HepG2 (cell line): Measurements from ENCODE around the gene TRABD. TPM values are rescaled to one million over a fixed set of nuclear protein-coding genes. Genes with fewer than 3 reads are reported as not detected.

ENCODE experiments used
- ARID5B ChIP-seq: IDR thresholded peaks from 2 replicates; pipeline ENCODE4 v1.4.0; 2020; ENCODE audit warnings: mild to moderate bottlenecking, missing genetic modification reagents
- BCL6 ChIP-seq: IDR thresholded peaks from 2 replicates; pipeline ENCODE4 v1.6.1; 2016; ENCODE audit warnings: missing genetic modification reagents, missing compliant biosample characterization
- BHLHE40 ChIP-seq: IDR thresholded peaks from 2 replicates; pipeline ENCODE4 v1.6.1; 2011; ENCODE audit warnings: low read length, improper control_type of control experiment
- DNMT1 ChIP-seq: sonication (generic); formaldehyde crosslinking; IDR thresholded peaks from 2 replicates; pipeline ENCODE4 v1.5.1; 2020; ENCODE audit warnings: mild to moderate bottlenecking, missing genetic modification reagents
- EP300 ChIP-seq, 3 experiments: sonication (generic) in 1 of 3; formaldehyde crosslinking in 1 of 3; IDR thresholded peaks; 2 replicates each; pipeline versions ENCODE4 v1.5.1 to v1.6.1; 2011 to 2020; ENCODE audit warnings: low read depth in 2 of 3, low read length in 2 of 3, borderline replicate concordance in 1 of 3, improper control_type of control experiment in 1 of 3, mild to moderate bottlenecking in 1 of 3, missing genetic modification reagents in 1 of 3, moderate library complexity in 1 of 3
- ETV5 ChIP-seq: IDR thresholded peaks from 2 replicates; pipeline ENCODE4 v1.6.1; 2018; ENCODE audit warnings: missing biosample characterization, missing genetic modification reagents, inconsistent platforms, borderline replicate concordance
- HOXA3 ChIP-seq: sonication (generic); formaldehyde crosslinking; IDR thresholded peaks from 2 replicates; pipeline ENCODE4 v1.5.0; 2020; ENCODE audit warnings: missing genetic modification reagents
- MAX ChIP-seq: IDR thresholded peaks from 2 replicates; pipeline ENCODE4 v1.6.1; 2012; ENCODE audit warnings: inconsistent platforms
- SOX5 ChIP-seq: IDR thresholded peaks from 2 replicates; pipeline ENCODE4 v1.6.1; 2016; ENCODE audit warnings: borderline replicate concordance
- SOX6 ChIP-seq, 2 experiments: fragments of 450-650 bp in 1 of 2; sonication (generic) in 1 of 2; formaldehyde crosslinking in 1 of 2; IDR thresholded peaks; 2 replicates each; pipeline versions ENCODE4 v1.4.0 to v1.6.1; 2017 to 2020; ENCODE audit warnings: antibody characterized with exemption in 1 of 2, mild to moderate bottlenecking in 1 of 2, missing genetic modification reagents in 1 of 2
- TFDP2 ChIP-seq: sonication (generic); formaldehyde crosslinking; IDR thresholded peaks from 2 replicates; pipeline ENCODE4 v1.4.0; 2020; ENCODE audit warnings: missing genetic modification reagents
- USF2 ChIP-seq, 2 experiments: sonication (generic) in 1 of 2; formaldehyde crosslinking in 1 of 2; IDR thresholded peaks; 2 replicates each; pipeline versions ENCODE4 v1.5.1 to v1.6.1; 2011 to 2020; ENCODE audit warnings: borderline replicate concordance in 1 of 2, low read depth in 1 of 2, low read length in 1 of 2, mild to moderate bottlenecking in 1 of 2, missing genetic modification reagents in 1 of 2, moderate library complexity in 1 of 2
- YEATS2 ChIP-seq: sonication (generic); formaldehyde crosslinking; IDR thresholded peaks from 2 replicates; pipeline ENCODE4 v1.4.0; 2020; ENCODE audit warnings: missing genetic modification reagents, borderline replicate concordance
- ZEB1 ChIP-seq: IDR thresholded peaks from 2 replicates; pipeline ENCODE4 v1.6.1; 2012; ENCODE audit warnings: mild to moderate bottlenecking, low read depth, inconsistent platforms; ENCODE audit not compliant: insufficient replicate concordance
- ZNF503 ChIP-seq: sonication (generic); formaldehyde crosslinking; IDR thresholded peaks from 2 replicates; pipeline ENCODE4 v1.4.0; 2020; ENCODE audit warnings: missing genetic modification reagents
- ZNF747 ChIP-seq: sonication (generic); formaldehyde crosslinking; IDR thresholded peaks from 2 replicates; pipeline ENCODE4 v1.8.1; 2023; ENCODE audit warnings: missing genetic modification reagents, mild to moderate bottlenecking, borderline replicate concordance
- polyA plus RNA-seq, 8 experiments: library from polyadenylated mRNA; depleted of rRNA in 3 of 8; stranded (reverse) in 7 of 8; unstranded in 1 of 8; fragments of >200 nt; fragmentation: Illumina TruSeq in 4 of 8; extraction: Trizol in 4 of 8; gene quantifications; 2 replicates each; pipeline versions ENCODE4 v1.2.1 to v1.2.3, GENCODE V29; 2011 to 2016; ENCODE audit warnings: low read depth in 4 of 8, missing spikeins in 1 of 8, mixed read lengths in 1 of 8; ENCODE audit not compliant: insufficient read depth in 1 of 8
- total RNA-seq, 5 experiments: library from RNA; depleted of rRNA; stranded (reverse); fragments of >200 nt; fragmentation: Illumina TruSeq; extraction: Trizol; gene quantifications; 2 replicates each; pipeline ENCODE4 v1.2.3, GENCODE V29; 2016; ENCODE audit warnings: low read depth in 1 of 5

TRABD gene
- total and polyA plus RNA-seq, 2 of the 13 experiments (the other 11 are each of a cell fraction or from before 2014, with no cell fraction given): 21.5 to 28.9 TPM

GRCh38 chr22:50138988-50139387 lies 46.7 kb upstream of the TRABD start (continued):
- TF ChIP-seq TFDP2: no peak
- peak; percentile 43; the same call in 1 of the 2 replicates for TF ChIP-seq MAX
- no peak for TF ChIP-seq SOX6 (IDR thresholded peaks at IDR 0.05)
- peak; percentile 21; the same call in 1 of the 2 replicates for TF ChIP-seq SOX6 (CRISPR knock-in tag; IDR thresholded peaks at IDR 0.05)
- no peak for TF ChIP-seq ZNF503
- TF ChIP-seq BHLHE40: peak; percentile 73
- TF ChIP-seq SOX5: peak; percentile 41; the same call in 1 of the 2 replicates
- peak; percentile 34; the same call in 1 of the 2 replicates for TF ChIP-seq ETV5 (CRISPR knock-in tag)
- TF ChIP-seq USF2 (IDR thresholded peaks at IDR 0.05; ENCODE audit: low read depth, low read length): no peak
- TF ChIP-seq USF2 (CRISPR knock-in tag; IDR thresholded peaks at IDR 0.05; ENCODE audit: borderline replicate concordance): peak; percentile 54; the same call in 1 of the 2 replicates
- 0 out of 2 replicates have a peak, but pooled peaks have one; percentile 35 for TF ChIP-seq ZNF747 (CRISPR knock-in tag)
- peak; percentile 48 for TF ChIP-seq BCL6 (CRISPR knock-in tag)
- TF ChIP-seq DNMT1 (CRISPR knock-in tag): no peak
- TF ChIP-seq ZEB1: peak; percentile 29
- peak in 1 of 2 experiments; percentile 23; a peak in 1 of 4 replicates for TF ChIP-seq EP300 (IDR thresholded peaks at IDR 0.05; ENCODE audit: low read depth in 2 of 2, low read length in 2 of 2)
- no peak; the same call in 1 of the 2 replicates for TF ChIP-seq EP300 (CRISPR knock-in tag; IDR thresholded peaks at IDR 0.05; ENCODE audit: borderline replicate concordance)
- TF ChIP-seq YEATS2 (CRISPR knock-in tag): no peak
- TF ChIP-seq ARID5B: peak; percentile 61
- peak; percentile 27; the same call in 1 of the 2 replicates for TF ChIP-seq HOXA3
